OCI-LY1 (cell line): ENCODE measurements around the gene BAIAP2.

Experiments used
- EZH2 ChIP-seq: fragments of 200-600 bp; sonication (generic), shearing (Covaris generic); IDR thresholded peaks from 2 replicates; pipeline ENCODE4 v1.8.0; 2017; ENCODE audit warnings: borderline replicate concordance, mixed run types, mild to moderate bottlenecking, antibody characterized with exemption, low read length, moderate library complexity, mixed read lengths
- TF ChIP-seq, protein P1 (sequence below): fragments of 200-600 bp; sonication (generic), shearing (Covaris generic); IDR thresholded peaks from 2 replicates; pipeline ENCODE4 v1.5.1; 2017; ENCODE audit warnings: mild to moderate bottlenecking, antibody characterized with exemption, low read length, moderate library complexity, mixed read lengths

DNA sequence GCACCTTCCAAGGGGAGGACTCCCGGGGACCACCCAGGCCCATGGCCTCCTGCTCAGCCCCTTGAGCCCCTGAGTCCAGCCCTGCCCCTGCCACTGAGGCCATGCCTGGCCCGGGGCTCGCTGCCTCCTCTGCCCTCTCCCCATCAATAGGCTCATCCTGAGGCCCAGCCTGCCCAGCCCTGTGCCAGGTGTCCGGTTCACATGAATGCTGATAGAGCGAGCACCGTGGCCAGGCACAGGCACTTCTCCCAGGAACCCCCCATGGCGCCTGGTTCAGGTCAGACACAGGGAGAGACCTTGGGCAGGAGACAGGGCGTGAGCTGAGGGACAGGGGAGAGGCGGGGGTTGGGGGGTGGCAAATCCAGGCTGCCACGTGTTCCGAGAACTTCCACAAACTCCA is 127.5 kb downstream of the BAIAP2 start:
- TF ChIP-seq, protein P1, sequence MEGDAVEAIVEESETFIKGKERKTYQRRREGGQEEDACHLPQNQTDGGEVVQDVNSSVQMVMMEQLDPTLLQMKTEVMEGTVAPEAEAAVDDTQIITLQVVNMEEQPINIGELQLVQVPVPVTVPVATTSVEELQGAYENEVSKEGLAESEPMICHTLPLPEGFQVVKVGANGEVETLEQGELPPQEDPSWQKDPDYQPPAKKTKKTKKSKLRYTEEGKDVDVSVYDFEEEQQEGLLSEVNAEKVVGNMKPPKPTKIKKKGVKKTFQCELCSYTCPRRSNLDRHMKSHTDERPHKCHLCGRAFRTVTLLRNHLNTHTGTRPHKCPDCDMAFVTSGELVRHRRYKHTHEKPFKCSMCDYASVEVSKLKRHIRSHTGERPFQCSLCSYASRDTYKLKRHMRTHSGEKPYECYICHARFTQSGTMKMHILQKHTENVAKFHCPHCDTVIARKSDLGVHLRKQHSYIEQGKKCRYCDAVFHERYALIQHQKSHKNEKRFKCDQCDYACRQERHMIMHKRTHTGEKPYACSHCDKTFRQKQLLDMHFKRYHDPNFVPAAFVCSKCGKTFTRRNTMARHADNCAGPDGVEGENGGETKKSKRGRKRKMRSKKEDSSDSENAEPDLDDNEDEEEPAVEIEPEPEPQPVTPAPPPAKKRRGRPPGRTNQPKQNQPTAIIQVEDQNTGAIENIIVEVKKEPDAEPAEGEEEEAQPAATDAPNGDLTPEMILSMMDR, result no peak
- TF ChIP-seq EZH2, result no peak
